Limb (tissue), 2 donors: ENCODE measurements around the gene VWA8.
"Not testable (repeated sequence)": the region's sequence is repeated elsewhere in the genome, so short reads cannot be mapped to it uniquely, and the experiment has no call there.

Experiments
- DNase-seq, 2 donors: peaks; one replicate each; pipeline ENCODE4 v3.0.0-alpha.2; 2016; ENCODE audit errors: extremely low spot score in 2 of 2

VWA8 gene

GRCh38 chr13:41617633-41618032 lies 343.3 kb downstream of the VWA8 start:
- DNase-seq: not testable (repeated sequence)

GRCh38 chr13:41616151-41616550 lies 344.8 kb downstream of the VWA8 start:
- DNase-seq: no peak

GRCh38 chr13:41615528-41615855 lies 345.4 kb downstream of the VWA8 start:
- no peak for DNase-seq

- DNase-seq: no peak
These were observed 346.0 kb downstream of the VWA8 start for GRCh38 chr13:41614671-41615527.

GRCh38 chr13:41613984-41614661 lies 346.8 kb downstream of the VWA8 start:
- peak in 1 of 2 donors; percentile 68 for DNase-seq

- no peak for DNase-seq
These were observed 347.4 kb downstream of the VWA8 start for GRCh38 chr13:41613471-41613870.

- no peak for DNase-seq
These were observed 349.5 kb downstream of the VWA8 start for GRCh38 chr13:41611385-41611784.

- DNase-seq: peak; percentile 36 to 53
These were observed 350.5 kb downstream of the VWA8 start for GRCh38 chr13:41610404-41610803.

- no peak for DNase-seq
These were observed 351.1 kb downstream of the VWA8 start for GRCh38 chr13:41609828-41610227.

GRCh38 chr13:41608839-41609177 lies 352.1 kb downstream of the VWA8 start:
- no peak for DNase-seq

GRCh38 chr13:41608111-41608838 lies 352.6 kb downstream of the VWA8 start:
- DNase-seq: peak in 1 of 2 donors; percentile 29

GRCh38 chr13:41606646-41607045 lies 354.3 kb downstream of the VWA8 start:
- DNase-seq: no peak

- DNase-seq: no peak
These were observed 355.3 kb downstream of the VWA8 start for GRCh38 chr13:41605319-41606285.

GRCh38 chr13:41603917-41604316 lies 357.0 kb downstream of the VWA8 start:
- DNase-seq: no peak

- no peak for DNase-seq
These were observed 359.0 kb downstream of the VWA8 start for GRCh38 chr13:41601718-41602445.

- DNase-seq: no peak
These were observed 361.3 kb downstream of the VWA8 start for GRCh38 chr13:41599619-41600018.

- no peak for DNase-seq
These were observed 363.4 kb downstream of the VWA8 start for GRCh38 chr13:41597348-41598041.

GRCh38 chr13:41596190-41596589 lies 364.7 kb downstream of the VWA8 start:
- no peak for DNase-seq

GRCh38 chr13:41595298-41595697 lies 365.6 kb downstream of the VWA8 start:
- DNase-seq: no peak

GRCh38 chr13:41590643-41591042 lies 370.3 kb downstream of the VWA8 start:
- no peak for DNase-seq
